Uterus (tissue), 4 donors: ENCODE measurements around the gene GSG1L. TPM values are rescaled to one million over a fixed set of nuclear protein-coding genes. Genes with fewer than 3 reads are reported as not detected.

Experiments
- DNase-seq, 2 donors: peaks; one replicate each; pipeline ENCODE4 v3.0.0-alpha.2; 2019 to 2020
- H3K27ac ChIP-seq, 2 donors: fragments of 200-600 bp; sonication (generic); 1 replicate in 1 of 2; 2 replicates in 1 of 2; pipeline ENCODE4 v1.5.1; 2016 to 2018
- H3K27me3 ChIP-seq, 2 donors: fragments of 200-600 bp; sonication (generic); one replicate each; pipeline ENCODE4 v1.5.1; 2018 to 2019; ENCODE audit warnings: control low read depth in 1 of 2
- H3K36me3 ChIP-seq, 2 donors: fragments of 200-600 bp; sonication (generic); one replicate each; pipeline ENCODE4 v1.5.1; 2019; ENCODE audit warnings: control low read depth in 1 of 2
- H3K4me1 ChIP-seq, 2 donors: fragments of 200-600 bp; sonication (generic); one replicate each; pipeline ENCODE4 v1.5.1; 2018 to 2019; ENCODE audit warnings: control low read depth in 1 of 2
- H3K4me3 ChIP-seq, 2 donors: fragments of 200-600 bp; sonication (generic); 1 replicate in 1 of 2; 2 replicates in 1 of 2; pipeline ENCODE4 v1.5.1; 2018 to 2019; ENCODE audit warnings: mild to moderate bottlenecking in 1 of 2
- H3K9me3 ChIP-seq, 2 donors: fragments of 200-600 bp; sonication (generic); one replicate each; pipeline ENCODE4 v1.5.1; 2019; ENCODE audit warnings: control low read depth in 1 of 2
- POLR2A ChIP-seq, 2 donors: fragments of 450-650 bp; IDR thresholded peaks; one replicate each; pipeline ENCODE4 v1.6.1; 2016; ENCODE audit warnings: antibody characterized with exemption in 2 of 2, mild to moderate bottlenecking in 1 of 2, moderate library complexity in 1 of 2
- intact Hi-C: fragments of 100-400 bp; cut with DNase I; formaldehyde crosslinking; loops from one replicate; pipeline ENCODE4 v1.15.1; 2023; ENCODE audit warnings: low total_unique reads
- total RNA-seq, 4 donors: library from RNA; depleted of rRNA in 3 of 4; stranded (reverse); fragments of >200 nt in 3 of 4; gene quantifications; one replicate each; pipeline versions ENCODE4 v1.1.0 to v1.2.4, GENCODE V29; 2014 to 2023
- TF ChIP-seq, protein P1 (sequence below), 4 experiments: fragments of 200-600 bp in 2 of 4; fragments of 450-650 bp in 2 of 4; sonication (generic) in 2 of 4; IDR thresholded peaks; one replicate each; pipeline ENCODE4 v1.5.1; 2016 to 2019; ENCODE audit warnings: antibody characterized with exemption in 4 of 4, mild to moderate bottlenecking in 2 of 4, moderate library complexity in 1 of 4
- donor health status: DM: yes; HTN: yes; CAD: no.

GSG1L gene
- total RNA-seq, 4 donors from 2014 or later: 0.24 to 0.35 TPM; not detected in 2

DNA sequence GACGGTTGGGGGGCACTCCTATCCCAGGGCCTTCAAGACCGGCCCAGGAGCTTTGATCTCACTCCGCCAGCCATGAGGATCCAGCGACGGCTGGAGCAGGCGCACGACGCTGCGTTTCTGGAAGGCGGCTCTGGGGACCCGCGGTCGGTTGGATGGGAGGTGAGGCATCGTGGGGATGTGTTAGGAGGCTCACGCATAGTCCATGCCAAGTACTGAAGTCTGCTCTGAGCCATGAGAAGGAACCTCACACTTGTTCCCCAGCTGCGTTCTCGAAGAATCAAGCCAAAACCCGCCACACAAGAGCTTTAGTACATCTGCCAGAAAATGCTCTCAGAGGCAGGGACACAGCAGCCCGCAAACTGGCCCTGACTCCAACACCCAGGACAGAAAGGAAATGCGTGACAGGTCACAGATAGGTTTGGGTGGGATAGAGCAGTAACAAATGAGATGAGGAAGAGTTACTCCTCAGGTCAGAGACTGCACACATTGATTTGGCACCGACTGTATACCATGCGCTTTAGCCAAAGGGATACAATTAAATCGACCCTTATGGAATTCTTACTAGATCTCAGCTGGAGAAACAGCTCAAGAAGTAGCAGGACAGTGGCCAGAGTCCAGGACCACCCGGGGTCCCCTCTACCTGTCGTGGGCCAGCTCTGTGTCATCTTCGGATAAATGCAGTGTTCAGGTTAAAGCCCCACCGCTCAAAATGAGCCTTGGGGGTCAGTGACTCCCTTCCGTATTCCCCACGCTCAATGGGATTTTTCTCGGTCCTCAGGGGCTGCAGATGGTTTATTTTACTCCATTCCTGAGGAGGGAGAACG lies 6.7 kb upstream of the GSG1L start:
- intact Hi-C loops: no loop called here
- no peak for TF ChIP-seq POLR2A (IDR thresholded peaks at IDR 0.05)
- TF ChIP-seq, protein P1, sequence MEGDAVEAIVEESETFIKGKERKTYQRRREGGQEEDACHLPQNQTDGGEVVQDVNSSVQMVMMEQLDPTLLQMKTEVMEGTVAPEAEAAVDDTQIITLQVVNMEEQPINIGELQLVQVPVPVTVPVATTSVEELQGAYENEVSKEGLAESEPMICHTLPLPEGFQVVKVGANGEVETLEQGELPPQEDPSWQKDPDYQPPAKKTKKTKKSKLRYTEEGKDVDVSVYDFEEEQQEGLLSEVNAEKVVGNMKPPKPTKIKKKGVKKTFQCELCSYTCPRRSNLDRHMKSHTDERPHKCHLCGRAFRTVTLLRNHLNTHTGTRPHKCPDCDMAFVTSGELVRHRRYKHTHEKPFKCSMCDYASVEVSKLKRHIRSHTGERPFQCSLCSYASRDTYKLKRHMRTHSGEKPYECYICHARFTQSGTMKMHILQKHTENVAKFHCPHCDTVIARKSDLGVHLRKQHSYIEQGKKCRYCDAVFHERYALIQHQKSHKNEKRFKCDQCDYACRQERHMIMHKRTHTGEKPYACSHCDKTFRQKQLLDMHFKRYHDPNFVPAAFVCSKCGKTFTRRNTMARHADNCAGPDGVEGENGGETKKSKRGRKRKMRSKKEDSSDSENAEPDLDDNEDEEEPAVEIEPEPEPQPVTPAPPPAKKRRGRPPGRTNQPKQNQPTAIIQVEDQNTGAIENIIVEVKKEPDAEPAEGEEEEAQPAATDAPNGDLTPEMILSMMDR (IDR thresholded peaks at IDR 0.05): no peak

DNA sequence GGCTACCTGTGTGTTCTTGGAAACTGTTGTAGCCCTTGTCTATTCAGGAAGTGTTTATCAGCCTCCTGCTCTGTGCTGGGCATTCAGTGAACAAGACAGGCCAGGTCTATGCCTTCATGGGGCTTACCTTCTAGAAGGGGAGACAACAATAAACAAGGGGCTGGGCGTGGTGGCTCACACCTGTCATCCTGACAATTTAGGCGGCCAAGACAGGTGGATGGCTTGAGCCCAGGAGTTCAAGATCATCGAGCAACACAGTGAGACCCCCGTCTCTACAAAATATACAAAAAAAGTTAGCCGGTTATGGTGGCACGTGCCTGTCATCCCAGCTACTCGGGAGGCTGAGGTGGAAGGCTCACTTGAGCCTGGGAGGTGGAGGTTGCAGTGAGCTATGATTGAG lies 5.5 kb upstream of the GSG1L start:
- Histone ChIP-seq H3K36me3 (no peaks in the 10 kb centered on the region), H3K27me3 (no peaks in the 10 kb centered on the region), H3K9me3 (no peaks in the 10 kb centered on the region), H3K4me1 (no peaks in the 10 kb centered on the region), H3K27ac (no peak overlapping the region), H3K4me3 (no peak overlapping the region)
- no peak for DNase-seq
- intact Hi-C loops: no loop called here
- TF ChIP-seq POLR2A (IDR thresholded peaks at IDR 0.05): no peak
- TF ChIP-seq, protein P1 (IDR thresholded peaks at IDR 0.05): no peak

More for the DNA sequence above, 6.7 kb upstream of the GSG1L start:
- H3K36me3 ChIP-seq: no peaks in the 10 kb centered on the region
- no peak overlapping the region for H3K27ac ChIP-seq
- no peaks in the 10 kb centered on the region for H3K27me3 ChIP-seq
- no peak overlapping the region for H3K4me3 ChIP-seq
- no peaks in the 10 kb centered on the region for H3K4me1 ChIP-seq
- H3K9me3 ChIP-seq: no peaks in the 10 kb centered on the region
- no peak for DNase-seq

DNA sequence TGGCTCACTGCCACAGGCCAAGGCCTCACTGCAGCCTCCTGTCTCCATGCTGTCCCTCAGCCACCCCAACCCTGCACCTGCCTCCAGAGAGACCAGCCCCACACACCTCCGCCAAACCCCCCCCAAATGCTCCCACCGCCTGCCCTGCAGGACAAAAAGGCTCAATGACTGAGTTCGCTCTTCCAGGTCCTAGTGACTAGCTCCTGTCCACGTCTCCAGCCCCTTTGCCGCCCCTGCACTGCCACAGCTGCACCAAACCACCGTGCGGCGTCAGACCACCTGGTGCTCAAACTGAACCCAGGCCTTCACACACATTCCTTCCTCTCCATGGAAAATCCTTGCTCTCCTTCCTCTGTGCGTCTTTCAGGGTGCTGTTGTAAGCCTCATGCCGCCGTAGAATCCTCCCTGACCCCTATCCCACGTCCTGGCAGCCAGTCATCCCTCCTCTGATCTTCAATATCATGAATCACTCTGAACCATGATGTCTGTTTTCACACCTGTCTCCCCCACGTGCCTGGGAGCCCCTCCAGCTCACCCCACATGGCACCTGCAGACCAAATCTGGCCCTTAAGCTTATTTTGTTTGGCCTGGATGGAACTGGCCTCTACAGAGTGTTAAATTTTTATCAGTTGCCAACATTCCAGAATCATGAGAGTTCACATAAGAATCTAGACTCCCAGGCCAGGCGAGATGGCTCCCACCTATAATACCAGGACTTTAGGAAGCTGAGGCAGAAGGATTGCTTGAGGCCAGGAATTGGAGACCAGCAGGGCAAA lies 4.3 kb upstream of the GSG1L start:
- Histone ChIP-seq H3K9me3 (no peaks in the 10 kb centered on the region), H3K4me3 (no peak overlapping the region), H3K27me3 (no peaks in the 10 kb centered on the region), H3K4me1 (peaks cover 0 to 1% of the 10 kb centered on the region in 2 donors), H3K27ac (no peak overlapping the region), H3K36me3 (no peaks in the 10 kb centered on the region)
- intact Hi-C loops: no loop called here
- TF ChIP-seq POLR2A (IDR thresholded peaks at IDR 0.05): no peak
- TF ChIP-seq, protein P1 (IDR thresholded peaks at IDR 0.05): no peak
- DNase-seq: no peak

DNA sequence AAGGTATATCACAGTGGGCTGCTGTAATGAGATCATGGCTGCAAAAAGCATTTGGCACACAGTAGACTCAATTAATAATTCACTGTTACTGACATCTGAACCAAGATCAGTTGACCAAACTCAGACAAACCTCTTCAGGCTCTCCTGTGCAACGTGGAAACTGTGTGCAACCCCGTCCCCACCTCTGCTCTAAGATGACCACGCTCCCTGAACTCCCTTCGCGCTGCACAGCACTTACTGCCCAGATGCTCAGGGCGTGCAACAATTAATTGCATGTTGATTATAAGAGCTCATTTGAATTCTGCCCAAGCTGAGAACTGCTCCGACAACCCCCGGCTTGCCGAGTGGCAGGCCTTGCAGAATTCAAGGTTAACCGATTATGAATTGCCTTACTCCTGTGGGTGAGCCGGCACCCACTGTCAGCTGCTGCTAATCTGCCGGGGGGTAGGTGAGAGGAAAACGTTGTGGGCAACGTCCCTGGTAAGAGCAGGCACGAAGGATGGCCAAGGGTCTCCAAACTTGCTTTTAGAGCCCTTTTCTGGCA lies 1.3 kb upstream of the GSG1L start:
- Histone ChIP-seq H3K27ac (no peak overlapping the region), H3K36me3 (no peaks in the 10 kb centered on the region), H3K27me3 (no peaks in the 10 kb centered on the region), H3K9me3 (no peaks in the 10 kb centered on the region), H3K4me1 (peaks cover 0 to 5% of the 10 kb centered on the region in 2 donors), H3K4me3 (no peak overlapping the region)
- no peak for DNase-seq
- no peak for TF ChIP-seq POLR2A (IDR thresholded peaks at IDR 0.05)
- TF ChIP-seq, protein P1 (IDR thresholded peaks at IDR 0.05): no peak
- intact Hi-C loops: no loop called here

DNA sequence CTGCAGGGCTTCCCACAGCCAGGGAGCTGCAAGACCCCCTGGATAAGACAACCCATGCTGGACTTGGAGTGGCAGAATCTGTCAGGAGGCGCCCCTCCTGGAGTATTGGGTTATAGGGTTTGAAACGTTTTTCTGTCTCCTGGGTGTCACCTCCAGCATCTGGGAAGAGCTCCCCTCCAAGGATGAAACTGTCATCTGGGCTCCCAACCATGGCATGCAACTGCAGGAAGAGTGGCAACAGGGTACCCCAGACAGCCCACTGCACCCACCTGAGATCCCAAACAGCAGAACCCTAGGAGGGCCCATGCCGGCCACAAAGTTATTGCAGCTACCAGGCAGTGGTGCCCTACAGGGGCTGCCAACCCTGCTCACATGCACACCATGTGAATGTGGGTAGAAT lies 636 bp upstream of the GSG1L start:
- TF ChIP-seq, protein P1 (IDR thresholded peaks at IDR 0.05): no peak
- no peak for TF ChIP-seq POLR2A (IDR thresholded peaks at IDR 0.05)
- Histone ChIP-seq H3K27me3 (no peaks in the 10 kb centered on the region), H3K4me1 (peaks cover 0 to 5% of the 10 kb centered on the region in 2 donors), H3K27ac (no peak overlapping the region), H3K9me3 (no peaks in the 10 kb centered on the region), H3K4me3 (no peak overlapping the region), H3K36me3 (no peaks in the 10 kb centered on the region)
- intact Hi-C loops: no loop called here
- DNase-seq: no peak
